Measurements from ENCODE around the gene DMD. TPM values are rescaled to one million over a fixed set of nuclear protein-coding genes. Genes with fewer than 3 reads are reported as not detected.

Gene DMD
- total RNA-seq, 3 donors from 2014 or later = 11.2 to 140 (median 12.6) TPM

DNA sequence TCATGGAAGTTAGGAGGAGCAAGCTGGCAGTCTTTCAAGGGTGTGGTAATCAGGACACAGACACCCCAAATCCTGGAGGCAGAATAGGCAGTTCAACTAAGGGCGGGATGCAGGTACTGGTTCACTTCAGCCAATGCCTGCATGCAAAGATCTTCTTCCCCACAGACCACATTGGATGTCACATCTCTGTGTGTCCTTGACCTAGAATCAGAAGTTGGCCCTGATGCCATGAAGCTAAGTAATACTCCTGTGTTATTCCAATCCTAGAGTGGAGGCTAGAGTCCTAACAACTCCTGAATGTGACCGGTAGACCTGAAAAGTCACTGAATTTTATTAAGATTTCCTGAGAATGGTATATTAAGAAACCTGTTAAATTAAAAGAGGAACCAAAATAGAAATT lies 165.5 kb downstream of the DMD start:
- ATAC-seq (no peak), DNase-seq (no peak)
- Histone ChIP-seq H3K4me3 (no peak overlapping the region), H3K9me3 (no peaks in the 10 kb centered on the region), H3K4me1 (ENCODE audit: low read depth) (no peaks in the 10 kb centered on the region), H3K36me3 (ENCODE audit: low read depth) (no peaks in the 10 kb centered on the region)
- TF ChIP-seq, protein P1, sequence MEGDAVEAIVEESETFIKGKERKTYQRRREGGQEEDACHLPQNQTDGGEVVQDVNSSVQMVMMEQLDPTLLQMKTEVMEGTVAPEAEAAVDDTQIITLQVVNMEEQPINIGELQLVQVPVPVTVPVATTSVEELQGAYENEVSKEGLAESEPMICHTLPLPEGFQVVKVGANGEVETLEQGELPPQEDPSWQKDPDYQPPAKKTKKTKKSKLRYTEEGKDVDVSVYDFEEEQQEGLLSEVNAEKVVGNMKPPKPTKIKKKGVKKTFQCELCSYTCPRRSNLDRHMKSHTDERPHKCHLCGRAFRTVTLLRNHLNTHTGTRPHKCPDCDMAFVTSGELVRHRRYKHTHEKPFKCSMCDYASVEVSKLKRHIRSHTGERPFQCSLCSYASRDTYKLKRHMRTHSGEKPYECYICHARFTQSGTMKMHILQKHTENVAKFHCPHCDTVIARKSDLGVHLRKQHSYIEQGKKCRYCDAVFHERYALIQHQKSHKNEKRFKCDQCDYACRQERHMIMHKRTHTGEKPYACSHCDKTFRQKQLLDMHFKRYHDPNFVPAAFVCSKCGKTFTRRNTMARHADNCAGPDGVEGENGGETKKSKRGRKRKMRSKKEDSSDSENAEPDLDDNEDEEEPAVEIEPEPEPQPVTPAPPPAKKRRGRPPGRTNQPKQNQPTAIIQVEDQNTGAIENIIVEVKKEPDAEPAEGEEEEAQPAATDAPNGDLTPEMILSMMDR (IDR thresholded peaks at IDR 0.05) = no peak
- intact Hi-C loops (cut with DNase I, micrococcal nuclease) = no loop called here

DNA sequence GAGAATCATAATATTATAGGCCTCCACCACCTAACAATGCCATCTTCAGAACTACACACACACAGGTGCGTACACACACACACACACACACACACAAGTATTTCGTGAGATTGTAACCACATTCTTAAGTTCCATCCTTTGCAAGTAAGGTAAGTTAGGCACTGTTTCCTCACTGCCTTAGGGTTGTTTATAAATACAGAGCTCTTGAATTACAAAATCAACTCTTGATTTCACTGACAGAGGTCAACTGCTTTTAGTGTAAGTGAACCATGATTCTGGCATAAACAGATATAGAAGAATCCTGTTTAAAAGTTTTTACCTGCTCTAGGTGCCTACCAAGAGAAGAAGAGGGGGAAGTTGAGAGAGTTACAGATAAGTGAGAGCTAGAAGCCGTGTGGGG lies 166.1 kb downstream of the DMD start:
- Histone ChIP-seq H3K4me1 (ENCODE audit: low read depth) (no peaks in the 10 kb centered on the region), H3K9me3 (no peaks in the 10 kb centered on the region), H3K4me3 (no peak overlapping the region), H3K36me3 (ENCODE audit: low read depth) (no peaks in the 10 kb centered on the region)
- TF ChIP-seq, protein P1 (IDR thresholded peaks at IDR 0.05) = no peak
- ATAC-seq = no peak
- intact Hi-C loops (cut with DNase I, micrococcal nuclease) = no loop called here
- no peak for DNase-seq

DNA sequence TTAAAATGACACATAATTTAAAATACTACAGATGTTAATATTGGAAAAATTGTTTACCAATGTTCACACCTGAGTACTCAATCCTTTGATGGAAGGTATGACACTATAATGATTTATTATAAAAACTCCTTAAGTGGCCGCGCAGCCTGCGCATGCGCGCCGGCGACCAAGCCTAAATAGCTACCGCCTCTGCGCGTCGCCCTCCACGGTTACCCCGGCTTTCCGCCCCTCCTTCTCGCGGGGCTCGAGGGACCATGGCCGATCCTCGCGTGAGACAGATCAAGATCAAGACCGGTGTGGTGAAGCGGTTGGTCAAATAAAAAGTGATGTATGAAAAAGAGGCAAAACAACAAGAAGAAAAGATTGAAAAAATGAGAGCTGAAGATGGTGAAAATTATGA lies 170.2 kb downstream of the DMD start:
- peaks cover 3% of the 10 kb centered on the region for H3K9me3 ChIP-seq
- no peak for DNase-seq
- TF ChIP-seq, protein P1 (IDR thresholded peaks at IDR 0.05) = no peak
- H3K4me1 ChIP-seq (ENCODE audit: low read depth) = no peaks in the 10 kb centered on the region
- no peak overlapping the region for H3K4me3 ChIP-seq
- intact Hi-C loops (cut with DNase I, micrococcal nuclease) = no loop called here
- no peaks in the 10 kb centered on the region for H3K36me3 ChIP-seq (ENCODE audit: low read depth)
- no peak for ATAC-seq

DNA sequence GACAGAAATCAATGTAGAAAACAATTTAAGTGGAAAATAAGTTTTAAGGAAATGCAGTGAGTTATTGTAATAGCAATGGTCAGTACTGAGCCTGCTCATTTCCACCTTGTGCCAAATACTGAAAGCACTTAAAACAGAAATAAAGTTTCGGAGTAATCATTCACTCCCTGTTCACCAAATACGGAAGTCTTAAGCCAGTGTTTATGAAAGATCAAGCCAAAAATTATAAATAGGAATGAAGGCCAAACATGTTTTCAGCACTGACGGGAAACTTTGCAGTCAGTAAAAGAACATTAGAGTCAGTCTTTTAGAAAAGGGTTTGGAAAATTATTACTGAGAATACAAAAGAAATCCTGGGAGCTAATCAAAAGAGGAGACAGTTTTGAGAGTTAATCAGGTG lies 178.6 kb downstream of the DMD start:
- DNase-seq = no peak
- Histone ChIP-seq H3K36me3 (ENCODE audit: low read depth) (no peaks in the 10 kb centered on the region), H3K4me1 (ENCODE audit: low read depth) (no peaks in the 10 kb centered on the region), H3K9me3 (no peaks in the 10 kb centered on the region), H3K4me3 (no peak overlapping the region)
- no peak for ATAC-seq
- intact Hi-C loops (cut with DNase I, micrococcal nuclease) = no loop called here
- TF ChIP-seq, protein P1 (IDR thresholded peaks at IDR 0.05) = no peak

DNA sequence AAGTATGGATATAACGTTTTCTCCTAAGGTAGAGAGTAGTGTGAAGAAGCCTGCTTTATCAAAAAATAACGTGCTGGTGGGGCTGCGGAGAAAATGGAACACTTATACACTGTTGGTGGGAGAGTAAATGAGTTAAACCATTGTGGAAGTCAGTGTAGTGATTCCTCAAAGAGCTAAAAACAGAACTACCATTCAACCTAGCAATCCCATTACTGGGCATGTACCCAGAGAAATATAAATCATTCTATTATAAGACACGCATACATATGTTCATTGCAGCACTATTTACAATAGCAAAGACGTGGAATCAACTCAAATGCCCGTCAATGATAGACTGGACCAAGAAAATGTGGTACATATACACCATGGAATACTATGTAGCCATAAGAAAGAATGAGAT lies 196.4 kb downstream of the DMD start:
- Histone ChIP-seq H3K4me3 (no peak overlapping the region), H3K4me1 (ENCODE audit: low read depth) (no peaks in the 10 kb centered on the region), H3K36me3 (ENCODE audit: low read depth) (no peaks in the 10 kb centered on the region), H3K9me3 (peaks cover 11% of the 10 kb centered on the region)
- TF ChIP-seq, protein P1 (IDR thresholded peaks at IDR 0.05) = no peak
- ATAC-seq = no peak
- intact Hi-C loops (cut with DNase I, micrococcal nuclease) = no loop called here
- no peak for DNase-seq

DNA sequence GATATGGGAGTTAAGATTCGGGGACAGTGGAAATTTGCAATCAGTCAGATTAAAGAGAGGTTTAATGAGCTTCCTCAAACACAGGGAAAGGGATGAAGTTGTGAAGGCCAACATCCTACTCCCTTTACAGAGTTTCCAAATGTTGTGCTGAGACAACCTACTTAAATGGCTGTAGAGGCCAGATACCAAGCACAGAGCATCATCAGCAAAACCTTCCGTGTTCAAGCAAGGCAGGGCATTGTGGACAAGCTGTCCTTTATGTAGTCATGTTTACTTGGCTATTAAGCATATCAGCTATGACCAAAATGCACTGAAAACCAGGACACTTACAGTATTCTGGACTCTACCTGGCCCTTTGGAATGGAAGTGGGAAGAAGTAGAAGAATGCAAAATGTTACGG lies 197.3 kb downstream of the DMD start:
- Histone ChIP-seq H3K36me3 (ENCODE audit: low read depth) (no peaks in the 10 kb centered on the region), H3K4me3 (no peak overlapping the region), H3K4me1 (ENCODE audit: low read depth) (no peaks in the 10 kb centered on the region), H3K9me3 (peaks cover 11% of the 10 kb centered on the region)
- TF ChIP-seq, protein P1 (IDR thresholded peaks at IDR 0.05) = no peak
- no peak for DNase-seq
- intact Hi-C loops (cut with DNase I, micrococcal nuclease) = no loop called here
- ATAC-seq = no peak
